Fibroblast of lung (primary cell): ENCODE results near the gene THEM4. TPM values are rescaled to one million over a fixed set of nuclear protein-coding genes. Genes with fewer than 3 reads are reported as not detected.

Experiments used
- DNase-seq, 2 donors: peaks; one replicate each; pipeline versions ENCODE4 v3.0.0 to v3.0.0-alpha.2; 2010; ENCODE audit warnings: low read depth in 2 of 2
- H2AFZ ChIP-seq: 2 replicates; pipeline ENCODE4 v1.5.1; 2012; ENCODE audit warnings: low read length, control low read depth, inconsistent platforms
- H3K27ac ChIP-seq: 2 replicates; pipeline ENCODE4 v1.5.1; 2011; ENCODE audit warnings: low read length, control low read depth; ENCODE audit not compliant: insufficient read depth
- H3K27me3 ChIP-seq: 2 replicates; pipeline ENCODE4 v1.5.1; 2011; ENCODE audit warnings: mild to moderate bottlenecking, low read length; ENCODE audit not compliant: control insufficient read depth, insufficient read depth
- H3K36me3 ChIP-seq: 2 replicates; pipeline ENCODE4 v1.5.1; 2011; ENCODE audit warnings: low read length; ENCODE audit not compliant: control insufficient read depth, insufficient read depth
- H3K4me1 ChIP-seq: 2 replicates; pipeline ENCODE4 v1.5.1; 2011; ENCODE audit warnings: low read length; ENCODE audit not compliant: control insufficient read depth, insufficient read depth; ENCODE audit errors: extremely low read depth
- H3K4me2 ChIP-seq: 2 replicates; pipeline ENCODE4 v1.5.1; 2011; ENCODE audit warnings: low read length, control low read depth; ENCODE audit not compliant: insufficient read depth; ENCODE audit errors: extremely low read depth
- H3K4me3 ChIP-seq, 4 experiments: fragments of 200-600 bp in 1 of 4; sonication (generic) in 1 of 4; replicated peaks in 1 of 4; 2 replicates each; pipeline ENCODE4 v1.5.1; 2011 to 2016; ENCODE audit warnings: low read length in 4 of 4, low read depth in 3 of 4, mild to moderate bottlenecking in 3 of 4, control low read depth in 2 of 4, inconsistent platforms in 1 of 4, mixed read lengths in 1 of 4; ENCODE audit not compliant: insufficient read depth in 1 of 4; ENCODE audit errors: control extremely low read depth in 1 of 4
- H3K79me2 ChIP-seq: 2 replicates; pipeline ENCODE4 v1.5.1; 2012; ENCODE audit warnings: mild to moderate bottlenecking, low read length, inconsistent platforms; ENCODE audit not compliant: control insufficient read depth, insufficient read depth
- H3K9ac ChIP-seq: 2 replicates; pipeline ENCODE4 v1.5.1; 2011; ENCODE audit warnings: mild to moderate bottlenecking, low read length, control low read depth; ENCODE audit not compliant: insufficient read depth
- H3K9me3 ChIP-seq: 2 replicates; pipeline ENCODE4 v1.5.1; 2012; ENCODE audit warnings: low read depth, low read length; ENCODE audit not compliant: control insufficient read depth, insufficient read depth
- H4K20me1 ChIP-seq: 2 replicates; pipeline ENCODE4 v1.5.1; 2011; ENCODE audit warnings: low read length; ENCODE audit not compliant: control insufficient read depth, insufficient read depth; ENCODE audit errors: extremely low read depth
- EZH2 ChIP-seq: IDR thresholded peaks from 2 replicates; pipeline ENCODE4 v1.5.1; 2012; ENCODE audit warnings: low read length, control low read depth, mild to moderate bottlenecking; ENCODE audit errors: missing control alignments
- polyA plus RNA-seq, 2 donors: library from polyadenylated mRNA; depleted of rRNA in 1 of 2; stranded (reverse) in 1 of 2; unstranded in 1 of 2; fragments of >200 nt; gene quantifications; 2 replicates each; pipeline ENCODE4 v1.2.1, GENCODE V29; 2011 to 2012; ENCODE audit warnings: missing spikeins in 1 of 2
- total RNA-seq: library from RNA; depleted of rRNA; stranded (reverse); fragments of >200 nt; gene quantifications from 2 replicates; pipeline ENCODE4 v1.2.1, GENCODE V29; 2014
- TF ChIP-seq, protein P1 (sequence below), 2 donors: IDR thresholded peaks in 1 of 2; conservative IDR thresholded peaks in 1 of 2; 1 replicate in 1 of 2; 2 replicates in 1 of 2; pipeline ENCODE4 v1.5.1; 2011 to 2012; ENCODE audit warnings: low read length in 2 of 2, control low read depth in 1 of 2, inconsistent platforms in 1 of 2, low read depth in 1 of 2, mild to moderate bottlenecking in 1 of 2

Gene THEM4
- total and polyA plus RNA-seq, 2 donors (not counting 1 experiment from before 2014, with no cell fraction given): 6.4 to 18.7 TPM

GRCh38 chr1:151944857-151945575 is 35.7 kb upstream of the THEM4 start:
- Histone ChIP-seq H3K27ac (peak overlapping the region; percentile 87), H2AFZ (no peak overlapping the region), H4K20me1 (no peaks in the 10 kb centered on the region), H3K36me3 (no peaks in the 10 kb centered on the region), H3K9ac (no peak overlapping the region), H3K27me3 (no peaks in the 10 kb centered on the region), H3K79me2 (no peaks in the 10 kb centered on the region), H3K4me1 (peaks cover 28% of the 10 kb centered on the region), H3K4me2 (no peak overlapping the region), H3K4me3 (no peak overlapping the region), H3K9me3 (no peaks in the 10 kb centered on the region)
- DNase-seq: no peak
- TF ChIP-seq, protein P1, sequence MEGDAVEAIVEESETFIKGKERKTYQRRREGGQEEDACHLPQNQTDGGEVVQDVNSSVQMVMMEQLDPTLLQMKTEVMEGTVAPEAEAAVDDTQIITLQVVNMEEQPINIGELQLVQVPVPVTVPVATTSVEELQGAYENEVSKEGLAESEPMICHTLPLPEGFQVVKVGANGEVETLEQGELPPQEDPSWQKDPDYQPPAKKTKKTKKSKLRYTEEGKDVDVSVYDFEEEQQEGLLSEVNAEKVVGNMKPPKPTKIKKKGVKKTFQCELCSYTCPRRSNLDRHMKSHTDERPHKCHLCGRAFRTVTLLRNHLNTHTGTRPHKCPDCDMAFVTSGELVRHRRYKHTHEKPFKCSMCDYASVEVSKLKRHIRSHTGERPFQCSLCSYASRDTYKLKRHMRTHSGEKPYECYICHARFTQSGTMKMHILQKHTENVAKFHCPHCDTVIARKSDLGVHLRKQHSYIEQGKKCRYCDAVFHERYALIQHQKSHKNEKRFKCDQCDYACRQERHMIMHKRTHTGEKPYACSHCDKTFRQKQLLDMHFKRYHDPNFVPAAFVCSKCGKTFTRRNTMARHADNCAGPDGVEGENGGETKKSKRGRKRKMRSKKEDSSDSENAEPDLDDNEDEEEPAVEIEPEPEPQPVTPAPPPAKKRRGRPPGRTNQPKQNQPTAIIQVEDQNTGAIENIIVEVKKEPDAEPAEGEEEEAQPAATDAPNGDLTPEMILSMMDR (conservative IDR thresholded peaks at IDR 0.05 in 1 of 2, IDR thresholded peaks at IDR 0.05 in 1 of 2; ENCODE audit: low read depth in 1 of 2, low read length in 2 of 2): no peak
- TF ChIP-seq EZH2: no peak

- H3K4me3 ChIP-seq: no peak overlapping the region
- TF ChIP-seq, protein P1 (conservative IDR thresholded peaks at IDR 0.05 in 1 of 2, IDR thresholded peaks at IDR 0.05 in 1 of 2; ENCODE audit: low read depth in 1 of 2, low read length in 2 of 2): no peak
- TF ChIP-seq EZH2: no peak
- no peaks in the 10 kb centered on the region for H3K9me3 ChIP-seq
- H2AFZ ChIP-seq: no peak overlapping the region
- DNase-seq: peak in 1 of 2 donors; percentile 34
- no peaks in the 10 kb centered on the region for H3K36me3 ChIP-seq
- H3K4me2 ChIP-seq: no peak overlapping the region
- H3K27me3 ChIP-seq: no peaks in the 10 kb centered on the region
- H3K9ac ChIP-seq: no peak overlapping the region
- H4K20me1 ChIP-seq: no peaks in the 10 kb centered on the region
- H3K27ac ChIP-seq: peak overlapping the region; percentile 87
- H3K79me2 ChIP-seq: no peaks in the 10 kb centered on the region
- peaks cover 28% of the 10 kb centered on the region for H3K4me1 ChIP-seq
Measured at GRCh38 chr1:151944126-151944856, 35.0 kb upstream of the THEM4 start.

GRCh38 chr1:151943591-151943990 is 34.3 kb upstream of the THEM4 start:
- H3K27me3 ChIP-seq: no peaks in the 10 kb centered on the region
- DNase-seq: no peak
- H3K9ac ChIP-seq: no peak overlapping the region
- H3K4me3 ChIP-seq: no peak overlapping the region
- no peaks in the 10 kb centered on the region for H3K79me2 ChIP-seq
- no peak overlapping the region for H3K27ac ChIP-seq
- H3K9me3 ChIP-seq: no peaks in the 10 kb centered on the region
- H3K4me1 ChIP-seq: peaks cover 28% of the 10 kb centered on the region
- H3K4me2 ChIP-seq: no peak overlapping the region
- no peaks in the 10 kb centered on the region for H4K20me1 ChIP-seq
- no peak overlapping the region for H2AFZ ChIP-seq
- no peaks in the 10 kb centered on the region for H3K36me3 ChIP-seq
- TF ChIP-seq, protein P1 (conservative IDR thresholded peaks at IDR 0.05 in 1 of 2, IDR thresholded peaks at IDR 0.05 in 1 of 2; ENCODE audit: low read depth in 1 of 2, low read length in 2 of 2): no peak
- TF ChIP-seq EZH2: no peak
